ENCODE measurements around the gene PTGER4. TPM values are rescaled to one million over a fixed set of nuclear protein-coding genes. Genes with fewer than 3 reads are reported as not detected.
"Not testable (repeated sequence)": the region's sequence is repeated elsewhere in the genome, so short reads cannot be mapped to it uniquely, and the experiment has no call there.

Gene PTGER4
- total RNA-seq, 2 donors from 2014 or later, result 25.9 to 38.9 TPM

- ATAC-seq, result no peak
- TF ChIP-seq, protein P1, sequence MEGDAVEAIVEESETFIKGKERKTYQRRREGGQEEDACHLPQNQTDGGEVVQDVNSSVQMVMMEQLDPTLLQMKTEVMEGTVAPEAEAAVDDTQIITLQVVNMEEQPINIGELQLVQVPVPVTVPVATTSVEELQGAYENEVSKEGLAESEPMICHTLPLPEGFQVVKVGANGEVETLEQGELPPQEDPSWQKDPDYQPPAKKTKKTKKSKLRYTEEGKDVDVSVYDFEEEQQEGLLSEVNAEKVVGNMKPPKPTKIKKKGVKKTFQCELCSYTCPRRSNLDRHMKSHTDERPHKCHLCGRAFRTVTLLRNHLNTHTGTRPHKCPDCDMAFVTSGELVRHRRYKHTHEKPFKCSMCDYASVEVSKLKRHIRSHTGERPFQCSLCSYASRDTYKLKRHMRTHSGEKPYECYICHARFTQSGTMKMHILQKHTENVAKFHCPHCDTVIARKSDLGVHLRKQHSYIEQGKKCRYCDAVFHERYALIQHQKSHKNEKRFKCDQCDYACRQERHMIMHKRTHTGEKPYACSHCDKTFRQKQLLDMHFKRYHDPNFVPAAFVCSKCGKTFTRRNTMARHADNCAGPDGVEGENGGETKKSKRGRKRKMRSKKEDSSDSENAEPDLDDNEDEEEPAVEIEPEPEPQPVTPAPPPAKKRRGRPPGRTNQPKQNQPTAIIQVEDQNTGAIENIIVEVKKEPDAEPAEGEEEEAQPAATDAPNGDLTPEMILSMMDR (IDR thresholded peaks at IDR 0.05), result no peak
- Histone ChIP-seq H3K4me3 (no peak overlapping the region), H3K27ac (peak overlapping the region in 2 of 4 donors; percentile 11 to 95), H3K36me3 (replicated peaks in 1 of 2; ENCODE audit: insufficient read depth in 1 of 2, low read depth in 2 of 2) (peaks cover 0 to 14% of the 10 kb centered on the region in 2 donors), H3K9me3 (no peaks in the 10 kb centered on the region), H3K27me3 (no peaks in the 10 kb centered on the region), H3K4me1 (peaks cover 48% of the 10 kb centered on the region)
- intact Hi-C loops (cut with DNase I), result no loop called here
- DNase-seq, result no peak
- WGBS, 2 donors, result 46 to 47% methylated on average over 3 of the region's 3 CpGs
These were observed 10.6 kb downstream of the PTGER4 start for GRCh38 chr5:40690267-40690666.

DNA sequence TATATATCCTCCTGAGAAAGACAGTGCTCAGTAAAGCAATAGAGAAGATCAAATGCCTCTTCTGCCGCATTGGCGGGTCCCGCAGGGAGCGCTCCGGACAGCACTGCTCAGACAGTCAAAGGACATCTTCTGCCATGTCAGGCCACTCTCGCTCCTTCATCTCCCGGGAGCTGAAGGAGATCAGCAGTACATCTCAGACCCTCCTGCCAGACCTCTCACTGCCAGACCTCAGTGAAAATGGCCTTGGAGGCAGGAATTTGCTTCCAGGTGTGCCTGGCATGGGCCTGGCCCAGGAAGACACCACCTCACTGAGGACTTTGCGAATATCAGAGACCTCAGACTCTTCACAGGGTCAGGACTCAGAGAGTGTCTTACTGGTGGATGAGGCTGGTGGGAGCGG lies 12.2 kb downstream of the PTGER4 start:
- no peak for ATAC-seq

GRCh38 chr5:40694433-40694832 lies 14.7 kb downstream of the PTGER4 start:
- Histone ChIP-seq H3K4me1 (peaks cover 9% of the 10 kb centered on the region), H3K27ac (no peak overlapping the region), H3K9me3 (no peaks in the 10 kb centered on the region), H3K36me3 (replicated peaks in 1 of 2; ENCODE audit: insufficient read depth in 1 of 2, low read depth in 2 of 2) (peaks cover 0 to 14% of the 10 kb centered on the region in 2 donors), H3K27me3 (no peaks in the 10 kb centered on the region), H3K4me3 (no peak overlapping the region)
- intact Hi-C loops (cut with DNase I), result no loop called here
- no peak for DNase-seq
- no peak for ATAC-seq
- TF ChIP-seq, protein P1 (IDR thresholded peaks at IDR 0.05), result no peak
- TF ChIP-seq POLR2A (IDR thresholded peaks at IDR 0.05), result no peak

More for the DNA sequence above, 12.2 kb downstream of the PTGER4 start:
- H3K9me3 ChIP-seq, result no peaks in the 10 kb centered on the region
- peaks cover 0 to 14% of the 10 kb centered on the region in 2 donors for H3K36me3 ChIP-seq (replicated peaks in 1 of 2; ENCODE audit: insufficient read depth in 1 of 2, low read depth in 2 of 2)
- DNase-seq, result no peak
- no peaks in the 10 kb centered on the region for H3K27me3 ChIP-seq
- TF ChIP-seq, protein P1 (IDR thresholded peaks at IDR 0.05), result no peak
- no peak for TF ChIP-seq POLR2A (IDR thresholded peaks at IDR 0.05)
- no peak overlapping the region for H3K27ac ChIP-seq
- peaks cover 35% of the 10 kb centered on the region for H3K4me1 ChIP-seq
- H3K4me3 ChIP-seq, result no peak overlapping the region
- WGBS, 2 donors, result 89 to 100% methylated on average over 1 to 9 of the region's 9 CpGs
- intact Hi-C loops (cut with DNase I), result no loop called here

DNA sequence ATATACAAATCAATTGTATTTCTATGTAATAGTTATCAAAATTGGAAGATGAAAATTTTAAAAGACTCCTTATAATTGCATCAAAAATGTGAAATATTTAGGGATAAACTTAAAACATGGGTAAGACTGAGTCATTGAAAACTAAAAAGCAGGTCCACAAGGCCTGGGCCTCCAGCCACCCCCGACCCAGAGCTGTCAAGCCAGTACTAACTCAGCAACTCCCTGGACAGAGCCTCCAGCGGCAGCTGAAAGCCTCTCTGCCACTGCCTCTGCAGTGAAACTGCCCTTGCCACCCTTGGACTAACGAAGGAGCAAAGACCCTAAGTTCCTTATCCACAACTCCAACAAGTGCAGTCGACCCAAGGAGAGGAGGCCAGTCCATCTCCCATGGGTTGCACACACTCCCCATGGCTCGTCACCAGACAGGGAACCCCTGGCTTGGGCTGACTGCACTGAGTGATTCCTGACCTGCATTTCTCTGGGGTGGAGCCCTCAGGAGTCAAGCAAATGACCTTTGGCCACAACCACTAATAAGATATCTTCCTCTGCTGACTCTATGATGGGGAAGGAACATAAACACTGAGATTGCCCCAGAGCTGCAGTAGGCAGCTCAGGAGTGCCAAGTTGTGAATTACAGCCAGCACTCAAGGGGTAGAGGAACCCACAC lies 20.5 kb downstream of the PTGER4 start:
- ATAC-seq, result no peak
- intact Hi-C loops (cut with DNase I), result no loop called here

DNA sequence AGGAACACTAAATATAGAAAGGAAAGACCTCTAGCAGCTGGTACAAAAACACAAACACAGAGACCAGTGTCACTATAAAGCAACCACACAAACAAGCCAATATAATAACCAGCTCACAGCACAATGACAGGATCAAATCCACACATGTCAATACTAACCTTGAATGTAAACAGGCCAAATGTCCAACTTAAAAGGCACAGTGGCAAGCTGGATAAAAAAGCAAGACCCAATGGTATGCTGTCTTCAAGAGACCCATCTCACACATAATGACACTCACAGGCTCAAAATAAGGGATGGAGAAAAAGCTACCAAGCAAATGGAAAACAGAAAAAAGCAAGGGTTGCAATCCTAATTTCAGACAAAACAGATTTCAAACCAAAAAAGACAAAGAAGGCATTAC lies 22.3 kb downstream of the PTGER4 start:
- ATAC-seq; DNase-seq; H3K27me3 ChIP-seq; intact Hi-C loops (cut with DNase I); H3K27ac ChIP-seq; H3K4me1 ChIP-seq; H3K9me3 ChIP-seq; H3K4me3 ChIP-seq; H3K36me3 ChIP-seq (replicated peaks in 1 of 2; ENCODE audit: insufficient read depth in 1 of 2, low read depth in 2 of 2): not testable (repeated sequence)

More for the DNA sequence above, 20.5 kb downstream of the PTGER4 start:
- Histone ChIP-seq H3K9me3 (peaks cover 0 to 4% (median 0%) of the 10 kb centered on the region in 3 donors), H3K27ac (no peak overlapping the region), H3K36me3 (replicated peaks in 1 of 2; ENCODE audit: insufficient read depth in 1 of 2, low read depth in 2 of 2) (no peaks in the 10 kb centered on the region), H3K4me1 (no peaks in the 10 kb centered on the region), H3K4me3 (no peak overlapping the region), H3K27me3 (no peaks in the 10 kb centered on the region)
- TF ChIP-seq, protein P1 (IDR thresholded peaks at IDR 0.05), result no peak
- TF ChIP-seq POLR2A (IDR thresholded peaks at IDR 0.05), result no peak
- 89 to 95% methylated on average over 5 of the region's 5 CpGs for WGBS, 2 donors
- no peak for DNase-seq

GRCh38 chr5:40705484-40705883 lies 25.8 kb downstream of the PTGER4 start:
- H3K27me3 ChIP-seq; H3K4me3 ChIP-seq; DNase-seq; H3K4me1 ChIP-seq; ATAC-seq; H3K36me3 ChIP-seq (replicated peaks in 1 of 2; ENCODE audit: insufficient read depth in 1 of 2, low read depth in 2 of 2); H3K9me3 ChIP-seq; H3K27ac ChIP-seq; intact Hi-C loops (cut with DNase I): not testable (repeated sequence)
- WGBS, 2 donors, result 100% methylated on average over 1 of the region's 1 CpG

DNA sequence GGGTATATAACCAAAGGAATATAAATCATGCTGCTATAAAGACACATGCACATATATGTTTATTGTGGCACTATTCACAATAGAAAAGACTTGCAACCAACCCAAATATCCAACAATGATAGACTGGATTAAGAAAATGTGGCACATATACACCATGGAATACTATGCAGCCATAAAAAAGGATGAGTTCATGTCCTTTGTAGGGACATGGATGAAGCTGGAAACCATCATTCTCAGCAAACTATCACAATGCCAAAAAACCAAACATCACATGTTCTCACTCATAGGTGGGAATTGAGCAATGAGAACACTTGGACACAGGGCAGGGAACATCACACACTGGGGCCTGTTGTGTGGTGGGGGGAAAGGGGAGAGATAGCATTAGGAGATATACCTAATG lies 30.9 kb downstream of the PTGER4 start:
- H3K4me3 ChIP-seq; DNase-seq; intact Hi-C loops (cut with DNase I); H3K36me3 ChIP-seq (replicated peaks in 1 of 2; ENCODE audit: insufficient read depth in 1 of 2, low read depth in 2 of 2); ATAC-seq; H3K27ac ChIP-seq; H3K4me1 ChIP-seq; H3K9me3 ChIP-seq; H3K27me3 ChIP-seq: not testable (repeated sequence)
